ENCODE measurements around the gene BNIP3. TPM values are rescaled to one million over a fixed set of nuclear protein-coding genes. Genes with fewer than 3 reads are reported as not detected.
A peak's percentile ranks its signal among the peaks of the same experiment; 100 is the strongest.

The BNIP3 gene
- total RNA-seq, 1 experiment from 2014 or later = 57.1 TPM

DNA sequence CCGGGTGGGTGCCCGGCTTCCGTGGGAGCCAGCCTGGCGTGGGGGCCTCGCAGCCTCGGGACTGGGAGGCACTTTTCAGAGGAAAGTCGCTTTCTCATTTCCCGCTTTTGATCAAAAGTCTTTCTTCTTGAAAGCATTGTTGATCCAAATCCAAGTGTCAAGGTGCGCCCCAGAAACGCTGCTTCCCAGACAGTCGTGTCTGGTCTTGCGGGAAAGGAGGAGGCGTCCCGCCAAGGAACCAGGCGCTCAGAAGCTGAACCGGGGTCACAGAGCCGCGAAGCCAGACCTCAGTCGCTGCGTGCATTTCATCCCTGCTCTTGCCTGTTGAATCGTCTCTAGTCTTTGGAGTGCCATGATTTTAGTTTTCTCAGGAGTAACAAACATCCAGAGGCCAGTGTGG lies 1.1 kb upstream of the BNIP3 start:
- H4K20me1 ChIP-seq (ENCODE audit: control insufficient read depth, insufficient read depth, insufficient read length) = no peaks in the 10 kb centered on the region
- WGBS (ENCODE audit: extremely low coverage, insufficient read length, low lambda C conversion rate) = no CpG with 5 or more reads among the region's 21 CpGs
- H3K18ac ChIP-seq (ENCODE audit: insufficient read length, low read depth, low read length) = no peak overlapping the region
- no peak overlapping the region for H3T11ph ChIP-seq (ENCODE audit: low read length)
- H4K8ac ChIP-seq (replicated peaks; ENCODE audit: insufficient read length, low read depth, low read length) = no peak overlapping the region
- no peak overlapping the region for H2AFZ ChIP-seq (ENCODE audit: low read length)
- no peak overlapping the region for H4K91ac ChIP-seq (ENCODE audit: insufficient read length, low read depth, low read length)
- H3K9me3 ChIP-seq (ENCODE audit: control insufficient read depth, low read depth, low read length) = no peaks in the 10 kb centered on the region
- Mint-ChIP-seq H3K27ac (no peak overlapping the region), H3K9me3 (peaks cover 23 to 33% of the 10 kb centered on the region in 2 experiments), H3K36me3 (ENCODE audit: insufficient read depth in 1 of 3, low read depth in 3 of 3) (peaks cover 7 to 43% (median 14%) of the 10 kb centered on the region in 3 experiments), H3K27me3 (ENCODE audit: low read depth) (peaks cover 49% of the 10 kb centered on the region), H3K4me1 (peaks cover 21 to 28% of the 10 kb centered on the region in 2 experiments), H3K4me3 (peak overlapping the region; percentile 50 to 74)
- H2BK15ac ChIP-seq (ENCODE audit: low read depth, low read length) = no peak overlapping the region
- no peak overlapping the region for H2BK12ac ChIP-seq (ENCODE audit: insufficient read length, low read depth, low read length)
- no peak overlapping the region for H3K9ac ChIP-seq (ENCODE audit: extremely low read depth, insufficient read length, low read length)
- no peak overlapping the region for H3K23ac ChIP-seq (ENCODE audit: insufficient read length, low read depth, low read length)
- H3K4me1 ChIP-seq (ENCODE audit: insufficient read depth, low read length) = peaks cover 8% of the 10 kb centered on the region
- no peak overlapping the region for H3K56ac ChIP-seq (ENCODE audit: insufficient read length, low read depth, low read length)
- H3K79me1 ChIP-seq (ENCODE audit: insufficient read depth, low read depth, low read length, poor library complexity, severe bottlenecking) = no peaks in the 10 kb centered on the region
- H2BK5ac ChIP-seq (ENCODE audit: insufficient read length, low read length) = no peak overlapping the region
- H3K27me3 ChIP-seq (ENCODE audit: insufficient read depth, low read length) = peaks cover 9% of the 10 kb centered on the region; the same call in 1 of the 2 replicates
- H3K4ac ChIP-seq (ENCODE audit: low read depth, low read length) = no peak overlapping the region
- H4K5ac ChIP-seq (ENCODE audit: insufficient read length, low read depth, low read length) = no peak overlapping the region
- no peak overlapping the region for H2BK20ac ChIP-seq (ENCODE audit: low read depth, low read length, poor library complexity, severe bottlenecking)
- peaks cover under 1% of the 10 kb centered on the region; the same call in 1 of the 2 replicates for H3K79me2 ChIP-seq (ENCODE audit: insufficient read depth, low read length)
- DNase-seq = no peak
- H2BK120ac ChIP-seq (ENCODE audit: low read depth, low read length, poor library complexity, severe bottlenecking) = no peak overlapping the region
- no peak overlapping the region for H3K27ac ChIP-seq (ENCODE audit: insufficient read length, low read depth, low read length)
- H3K14ac ChIP-seq (ENCODE audit: insufficient read depth, low read length) = no peak overlapping the region
- H3K4me2 ChIP-seq (ENCODE audit: insufficient read depth, insufficient read length, low read length) = no peak overlapping the region
- TF ChIP-seq, protein P1, sequence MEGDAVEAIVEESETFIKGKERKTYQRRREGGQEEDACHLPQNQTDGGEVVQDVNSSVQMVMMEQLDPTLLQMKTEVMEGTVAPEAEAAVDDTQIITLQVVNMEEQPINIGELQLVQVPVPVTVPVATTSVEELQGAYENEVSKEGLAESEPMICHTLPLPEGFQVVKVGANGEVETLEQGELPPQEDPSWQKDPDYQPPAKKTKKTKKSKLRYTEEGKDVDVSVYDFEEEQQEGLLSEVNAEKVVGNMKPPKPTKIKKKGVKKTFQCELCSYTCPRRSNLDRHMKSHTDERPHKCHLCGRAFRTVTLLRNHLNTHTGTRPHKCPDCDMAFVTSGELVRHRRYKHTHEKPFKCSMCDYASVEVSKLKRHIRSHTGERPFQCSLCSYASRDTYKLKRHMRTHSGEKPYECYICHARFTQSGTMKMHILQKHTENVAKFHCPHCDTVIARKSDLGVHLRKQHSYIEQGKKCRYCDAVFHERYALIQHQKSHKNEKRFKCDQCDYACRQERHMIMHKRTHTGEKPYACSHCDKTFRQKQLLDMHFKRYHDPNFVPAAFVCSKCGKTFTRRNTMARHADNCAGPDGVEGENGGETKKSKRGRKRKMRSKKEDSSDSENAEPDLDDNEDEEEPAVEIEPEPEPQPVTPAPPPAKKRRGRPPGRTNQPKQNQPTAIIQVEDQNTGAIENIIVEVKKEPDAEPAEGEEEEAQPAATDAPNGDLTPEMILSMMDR (conservative IDR thresholded peaks at IDR 0.05) = no peak
- peaks cover 11% of the 10 kb centered on the region for H3K23me2 ChIP-seq (ENCODE audit: insufficient read length, low read depth, low read length, poor library complexity, severe bottlenecking)
- H2AK5ac ChIP-seq (ENCODE audit: insufficient read length, low read length) = no peak overlapping the region
